ENCODE data around the gene RPP40.
A peak's percentile ranks its signal among the peaks of the same experiment; 100 is the strongest.

Gene RPP40

DNA sequence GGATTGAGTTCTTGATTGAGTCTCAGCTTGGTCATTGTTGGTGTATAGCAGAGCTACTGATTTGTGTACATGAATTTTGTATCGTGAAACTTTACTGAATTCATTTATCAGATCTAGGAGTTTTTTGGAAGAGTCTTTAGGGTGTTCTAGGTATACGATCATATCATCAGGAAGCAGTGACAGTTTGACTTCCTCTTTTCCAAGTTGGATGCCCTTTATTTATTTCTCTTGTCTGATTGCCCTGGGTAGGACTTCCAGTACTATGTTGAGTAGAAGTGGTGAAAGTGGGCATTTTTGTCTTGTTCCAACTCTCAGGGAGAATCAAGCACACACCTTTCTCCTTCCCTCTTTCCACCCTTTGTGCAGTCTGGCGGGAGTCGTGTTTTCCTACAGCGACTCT is 26.4 kb downstream of the RPP40 start:
- DNase-seq (ENCODE audit: extremely low read depth, low read depth) = no peak
- TF ChIP-seq, protein P1, sequence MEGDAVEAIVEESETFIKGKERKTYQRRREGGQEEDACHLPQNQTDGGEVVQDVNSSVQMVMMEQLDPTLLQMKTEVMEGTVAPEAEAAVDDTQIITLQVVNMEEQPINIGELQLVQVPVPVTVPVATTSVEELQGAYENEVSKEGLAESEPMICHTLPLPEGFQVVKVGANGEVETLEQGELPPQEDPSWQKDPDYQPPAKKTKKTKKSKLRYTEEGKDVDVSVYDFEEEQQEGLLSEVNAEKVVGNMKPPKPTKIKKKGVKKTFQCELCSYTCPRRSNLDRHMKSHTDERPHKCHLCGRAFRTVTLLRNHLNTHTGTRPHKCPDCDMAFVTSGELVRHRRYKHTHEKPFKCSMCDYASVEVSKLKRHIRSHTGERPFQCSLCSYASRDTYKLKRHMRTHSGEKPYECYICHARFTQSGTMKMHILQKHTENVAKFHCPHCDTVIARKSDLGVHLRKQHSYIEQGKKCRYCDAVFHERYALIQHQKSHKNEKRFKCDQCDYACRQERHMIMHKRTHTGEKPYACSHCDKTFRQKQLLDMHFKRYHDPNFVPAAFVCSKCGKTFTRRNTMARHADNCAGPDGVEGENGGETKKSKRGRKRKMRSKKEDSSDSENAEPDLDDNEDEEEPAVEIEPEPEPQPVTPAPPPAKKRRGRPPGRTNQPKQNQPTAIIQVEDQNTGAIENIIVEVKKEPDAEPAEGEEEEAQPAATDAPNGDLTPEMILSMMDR (IDR thresholded peaks at IDR 0.05; ENCODE audit: low read depth, low read length) = no peak

DNA sequence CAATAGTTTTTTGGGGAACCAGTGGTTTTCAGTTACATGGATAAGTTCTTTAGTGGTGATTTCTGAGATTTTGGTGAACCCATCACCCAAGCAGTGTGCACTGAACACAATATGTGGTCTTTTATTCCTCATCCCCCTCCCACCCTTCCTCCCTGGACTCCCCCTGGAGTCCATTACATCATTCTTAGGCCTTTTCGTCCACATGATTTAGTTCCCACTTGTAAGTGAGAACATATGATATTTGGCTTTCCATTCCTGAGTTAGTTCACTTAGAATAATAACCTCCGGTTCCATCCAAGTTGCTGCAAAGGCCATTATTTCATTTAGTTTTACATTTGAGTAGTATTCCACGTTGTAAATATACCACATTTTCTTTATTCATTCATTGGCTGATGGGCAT is 28.3 kb downstream of the RPP40 start:
- TF ChIP-seq, protein P1 (IDR thresholded peaks at IDR 0.05; ENCODE audit: low read depth, low read length) = no peak

DNA sequence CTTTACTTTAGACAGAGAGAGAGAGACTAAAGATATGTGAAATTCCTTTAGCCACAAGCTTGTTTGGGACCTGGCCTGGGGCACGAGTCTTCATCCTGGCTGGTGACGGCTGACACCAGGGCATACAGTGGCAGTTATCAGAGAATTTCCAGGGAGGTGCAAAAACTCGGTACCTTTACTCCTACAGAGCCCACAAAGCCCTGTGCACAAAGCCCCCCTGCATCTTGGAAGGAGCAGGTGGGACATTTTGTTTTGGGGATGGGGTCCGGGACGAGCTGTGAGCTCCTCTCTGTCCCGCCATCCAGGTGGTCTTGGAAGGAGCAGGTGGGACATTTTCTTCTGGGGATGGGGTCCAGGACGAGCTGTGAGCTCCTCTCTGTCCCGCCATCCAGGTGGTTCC is 28.9 kb downstream of the RPP40 start:
- DNase-seq (ENCODE audit: extremely low read depth, low read depth) = no peak
- TF ChIP-seq, protein P1 (IDR thresholded peaks at IDR 0.05; ENCODE audit: low read depth, low read length) = no peak

More for the DNA sequence above, 28.3 kb downstream of the RPP40 start:
- DNase-seq (ENCODE audit: extremely low read depth, low read depth) = no peak

DNA sequence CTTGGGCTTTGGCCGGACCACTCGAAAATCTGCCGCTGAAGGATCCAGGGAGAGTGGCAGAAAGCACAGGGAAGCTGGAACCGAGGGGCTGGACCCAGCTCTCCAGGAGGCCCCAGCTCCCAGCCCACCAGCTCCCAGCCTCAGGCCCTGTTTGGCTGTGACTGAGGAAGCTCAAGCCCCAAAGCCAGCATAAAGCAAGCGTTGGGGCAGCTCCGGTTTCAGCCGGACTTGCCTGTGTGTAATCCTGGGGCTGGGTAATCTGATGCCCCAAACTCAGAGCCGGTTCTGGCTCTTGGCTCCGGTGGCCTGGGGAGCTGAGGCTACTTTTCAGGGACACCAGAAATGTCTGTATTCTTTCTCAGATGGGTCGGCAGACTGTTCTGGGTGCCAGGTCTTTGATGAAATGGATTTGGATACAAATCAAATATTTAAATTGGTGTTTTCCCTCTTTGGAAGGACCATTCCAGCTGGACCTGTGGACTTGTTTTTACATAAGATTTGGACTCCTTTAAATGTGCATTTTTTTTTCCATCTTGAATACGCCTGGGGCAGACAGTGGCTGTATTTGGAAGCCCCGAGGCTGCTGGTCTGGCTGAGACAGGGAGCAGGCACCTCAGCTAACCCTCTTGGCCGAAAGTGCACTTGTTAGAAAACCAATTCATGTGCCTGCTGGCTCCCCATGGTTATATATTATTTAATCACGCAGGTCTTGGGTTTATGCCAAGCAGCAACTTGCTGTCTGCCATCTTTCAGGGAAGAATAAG is 29.7 kb downstream of the RPP40 start:
- peak; percentile 56 for DNase-seq (ENCODE audit: extremely low read depth, low read depth)
- TF ChIP-seq, protein P1 (IDR thresholded peaks at IDR 0.05; ENCODE audit: low read depth, low read length) = no peak

DNA sequence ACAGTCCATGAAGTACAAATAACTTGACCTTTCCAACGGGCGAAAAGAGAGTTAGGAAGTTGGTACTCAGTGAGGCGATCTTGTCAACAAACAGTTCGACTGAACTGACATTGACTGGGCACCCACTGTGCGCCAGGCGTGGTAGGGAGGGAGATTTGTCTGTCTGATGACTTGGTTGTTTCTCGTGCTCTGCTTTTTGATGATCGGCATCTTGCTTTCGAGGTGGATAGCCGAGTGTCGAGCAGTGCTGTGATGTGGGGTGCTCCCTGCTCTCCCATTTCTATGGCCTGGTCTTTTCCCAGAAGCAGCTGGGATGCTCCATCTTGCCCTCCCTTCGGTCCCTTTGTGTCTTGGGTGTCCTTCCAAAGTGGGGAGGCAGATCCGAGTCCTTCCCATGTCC is 30.4 kb downstream of the RPP40 start:
- TF ChIP-seq, protein P1 (IDR thresholded peaks at IDR 0.05; ENCODE audit: low read depth, low read length) = no peak
- no peak for DNase-seq (ENCODE audit: extremely low read depth, low read depth)

DNA sequence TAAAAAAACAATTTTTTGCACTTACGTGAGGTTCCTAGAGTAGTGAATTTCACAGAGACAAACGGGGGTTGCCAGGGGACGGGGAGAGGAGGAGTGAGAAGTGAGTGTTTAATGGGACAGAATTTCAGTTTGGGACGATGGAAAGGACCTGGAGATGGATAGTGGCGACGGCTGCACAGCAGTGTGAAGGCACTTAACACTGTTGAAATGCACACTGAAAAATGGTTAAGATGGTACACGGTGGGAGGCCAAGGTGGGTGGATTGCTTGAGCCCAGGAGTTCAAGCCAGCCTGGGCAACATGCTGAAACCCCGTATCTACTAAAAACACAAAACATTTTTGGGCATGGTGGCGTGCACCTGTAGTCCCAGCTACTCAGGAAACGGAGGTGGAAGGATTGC is 31.4 kb downstream of the RPP40 start:
- DNase-seq (ENCODE audit: extremely low read depth, low read depth) = no peak
- TF ChIP-seq, protein P1 (IDR thresholded peaks at IDR 0.05; ENCODE audit: low read depth, low read length) = no peak

DNA sequence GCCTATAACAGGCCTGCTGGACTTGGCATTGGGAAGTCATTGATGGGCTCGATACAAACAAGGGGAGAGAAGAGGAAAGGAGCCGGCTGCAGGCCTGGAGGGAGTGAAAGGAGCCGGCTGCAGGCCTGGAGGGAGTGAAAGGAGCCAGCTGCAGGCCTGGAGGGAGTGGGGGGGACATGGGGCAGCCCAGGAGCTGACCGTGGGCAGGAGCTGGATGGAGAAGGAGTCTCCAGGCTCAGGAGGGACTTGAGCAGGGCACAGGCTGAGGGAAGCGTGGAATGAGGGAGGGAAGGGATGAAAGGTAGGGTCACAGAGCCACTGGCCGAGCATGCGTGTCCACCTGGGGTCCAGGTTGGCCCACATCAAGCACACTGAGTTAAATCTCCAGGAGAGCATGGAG is 32.0 kb downstream of the RPP40 start:
- TF ChIP-seq, protein P1 (IDR thresholded peaks at IDR 0.05; ENCODE audit: low read depth, low read length) = no peak
- no peak for DNase-seq (ENCODE audit: extremely low read depth, low read depth)
